HS-27A (cell line): ENCODE data around the gene RNU1-3.

ENCODE experiments used
- DNase-seq: peaks from one replicate; pipeline ENCODE4 v3.0.0-alpha.2; 2012; ENCODE audit warnings: low read depth, missing footprints

RNU1-3 gene

GRCh38 chr1:16618719-16619118, 48.0 kb downstream of the RNU1-3 start:
- no peak for DNase-seq

GRCh38 chr1:16617778-16618580, 48.8 kb downstream of the RNU1-3 start:
- DNase-seq, result no peak

- no peak for DNase-seq
Measured at GRCh38 chr1:16617114-16617631, 49.6 kb downstream of the RNU1-3 start.
